ENCODE measurements around the gene CEP128.

- TF ChIP-seq ATF3 (IDR thresholded peaks at IDR 0.05) (no peak), POLR2A (IDR thresholded peaks at IDR 0.05; ENCODE audit: borderline replicate concordance, extremely low read depth, insufficient read depth, insufficient read length) (no peak), POLR2AphosphoS5 (IDR thresholded peaks at IDR 0.05; ENCODE audit: low read depth, low read length) (no peak), EZH2phosphoT487 (IDR thresholded peaks at IDR 0.05; ENCODE audit: borderline replicate concordance) (no peak)
Measured at GRCh38 chr14:80468331-80469122, 473.0 kb downstream of the CEP128 start.

All from HCT116 (cell line).